B cell (primary cell): ENCODE results near the gene VPS51. TPM values are rescaled to one million over a fixed set of nuclear protein-coding genes. Genes with fewer than 3 reads are reported as not detected.

Experiments used
- ATAC-seq: fragments of 200-7000 bp; cut with Tn5 transposase; one replicate; pipeline ENCODE4 v1.10.0; 2021; ENCODE audit warnings: low read depth, mild to moderate bottlenecking, moderate number of reproducible peaks, moderate library complexity
- CTCF ChIA-PET: fragments of 350-600 bp; sonication (Branson Sonifier 250); formaldehyde crosslinking; loops from one replicate; lab custom pipeline; 2021; ENCODE audit warnings: antibody characterized with exemption, inconsistent platforms; lab: Charles Lee
- POLR2A ChIA-PET: fragments of 350-600 bp; sonication (Branson Sonifier 250); formaldehyde crosslinking; loops from one replicate; lab custom pipeline; 2021; ENCODE audit warnings: antibody characterized with exemption; lab: Charles Lee
- DNase-seq: peaks from one replicate; pipeline ENCODE4 v3.0.0; 2013
- H2AFZ ChIP-seq: 2 replicates; pipeline ENCODE4 v1.6.1; 2012; ENCODE audit warnings: mild to moderate bottlenecking, low read depth, low read length; ENCODE audit not compliant: insufficient read depth, poor library complexity, severe bottlenecking
- H3K27ac ChIP-seq, 2 donors: 1 replicate in 1 of 2; 2 replicates in 1 of 2; pipeline ENCODE4 v1.5.1; 2012 to 2013; ENCODE audit warnings: low read length in 2 of 2, mild to moderate bottlenecking in 2 of 2, moderate library complexity in 1 of 2
- H3K27me3 ChIP-seq, 4 experiments: fragments of 200-600 bp in 1 of 4; sonication (generic) in 1 of 4; replicated peaks in 1 of 4; 1 replicate in 2 of 4; 2 replicates in 2 of 4; pipeline versions ENCODE4 v1.6.1 to v1.7.0; 2013 to 2016; ENCODE audit warnings: low read length in 3 of 4, mild to moderate bottlenecking in 2 of 4, mixed read lengths in 1 of 4, moderate library complexity in 1 of 4; ENCODE audit not compliant: insufficient read depth in 4 of 4, control insufficient read depth in 3 of 4; ENCODE audit errors: control extremely low read depth in 1 of 4
- H3K36me3 ChIP-seq, 2 experiments: replicated peaks in 1 of 2; 1 replicate in 1 of 2; 2 replicates in 1 of 2; pipeline versions ENCODE4 v1.6.1 to v1.7.1; 2013; ENCODE audit warnings: low read length in 1 of 2; ENCODE audit not compliant: insufficient read depth in 2 of 2, control insufficient read depth in 1 of 2; ENCODE audit errors: control extremely low read depth in 1 of 2, extremely low read depth in 1 of 2
- H3K4me1 ChIP-seq, 2 donors: fragments of 200-600 bp in 1 of 2; sonication (generic) in 1 of 2; 1 replicate in 1 of 2; 2 replicates in 1 of 2; pipeline versions ENCODE4 v1.5.1 to v1.6.1; 2013 to 2017; ENCODE audit warnings: low read length in 2 of 2; ENCODE audit not compliant: control insufficient read depth in 2 of 2, insufficient read depth in 2 of 2
- H3K4me2 ChIP-seq: replicated peaks from 2 replicates; pipeline ENCODE3; 2012; ENCODE audit warnings: mild to moderate bottlenecking, low read depth, low read length; ENCODE audit not compliant: poor library complexity, severe bottlenecking
- H3K4me3 ChIP-seq, 5 experiments: fragments of 200-600 bp in 1 of 5; sonication (generic) in 1 of 5; 1 replicate in 3 of 5; 2 replicates in 2 of 5; pipeline versions ENCODE4 v1.5.1 to v1.7.0; 2011 to 2016; ENCODE audit warnings: low read length in 4 of 5, mild to moderate bottlenecking in 4 of 5, low read depth in 2 of 5, control low read depth in 1 of 5, moderate library complexity in 1 of 5; ENCODE audit not compliant: insufficient read depth in 1 of 5; ENCODE audit errors: control extremely low read depth in 1 of 5, extremely low read depth in 1 of 5
- H3K79me2 ChIP-seq: fragments of 200-600 bp; sonication (generic); one replicate; pipeline ENCODE4 v1.6.0; 2016; ENCODE audit warnings: low read length; ENCODE audit not compliant: control insufficient read depth, insufficient read depth
- H3K9ac ChIP-seq: fragments of 200-600 bp; sonication (generic); 2 replicates; pipeline ENCODE4 v1.6.1; 2017; ENCODE audit warnings: mild to moderate bottlenecking, low read length, moderate library complexity
- H3K9me3 ChIP-seq, 3 donors: one replicate each; pipeline versions ENCODE4 v1.6.1 to v1.7.1; 2013; ENCODE audit warnings: low read length in 2 of 3; ENCODE audit not compliant: control insufficient read depth in 2 of 3, insufficient read depth in 1 of 3; ENCODE audit errors: control extremely low read depth in 1 of 3
- H4K20me1 ChIP-seq: 2 replicates; pipeline ENCODE4 v1.6.0; 2012; ENCODE audit warnings: mild to moderate bottlenecking, low read length; ENCODE audit not compliant: insufficient read depth, control insufficient read depth, poor library complexity, severe bottlenecking
- H3K27ac Mint-ChIP-seq: one replicate; pipeline ENCODE4 v1.8.0; 2021; ENCODE audit warnings: mixed read lengths
- H3K27me3 Mint-ChIP-seq: one replicate; pipeline ENCODE4 v1.8.0; 2021; ENCODE audit warnings: mixed read lengths
- H3K4me1 Mint-ChIP-seq: one replicate; pipeline ENCODE4 v1.8.0; 2021; ENCODE audit warnings: mixed read lengths
- H3K4me3 Mint-ChIP-seq: one replicate; pipeline ENCODE4 v1.8.0; 2021; ENCODE audit warnings: mixed read lengths
- H3K9me3 Mint-ChIP-seq: one replicate; pipeline ENCODE4 v1.8.0; 2022; ENCODE audit warnings: mixed read lengths; ENCODE audit not compliant: insufficient read depth
- EZH2 ChIP-seq: IDR thresholded peaks from 2 replicates; pipeline ENCODE4 v1.6.1; 2012; ENCODE audit warnings: borderline replicate concordance, low read depth, mild to moderate bottlenecking, moderate library complexity, low read length; ENCODE audit not compliant: insufficient read depth, poor library complexity, severe bottlenecking
- WGBS: methylation state at CpG from one replicate; pipeline ENCODE4 v1.1.5; 2013; ENCODE audit warnings: missing lambda C conversion rate; ENCODE audit not compliant: insufficient coverage; 5-methylcytosine and 5-hydroxymethylcytosine counted together
- intact Hi-C: fragments of 100-400 bp; cut with micrococcal nuclease; formaldehyde crosslinking; loops from one replicate; pipeline ENCODE4 v1.10.0; 2022
- polyA plus RNA-seq: library from polyadenylated mRNA; depleted of rRNA; stranded (reverse); fragments of >200 nt; gene quantifications from 2 replicates; pipeline ENCODE4 v1.2.3, GENCODE V29; 2012
- total RNA-seq, 2 donors: library from RNA; stranded (reverse); fragments of 120-200 nt in 1 of 2; gene quantifications; 1 replicate in 1 of 2; 2 replicates in 1 of 2; pipeline versions ENCODE4 v1.2.3 to v1.2.4, GENCODE V29; 2013 to 2022
- TF ChIP-seq, protein P1 (sequence below): fragments of 200-600 bp; IDR thresholded peaks from one replicate; pipeline ENCODE4 v1.8.0; 2022; ENCODE audit warnings: antibody characterized with exemption, mild to moderate bottlenecking

Gene VPS51
- total and polyA plus RNA-seq, 2 donors (not counting 1 experiment from before 2014, with no cell fraction given), result 206 to 223 TPM

DNA sequence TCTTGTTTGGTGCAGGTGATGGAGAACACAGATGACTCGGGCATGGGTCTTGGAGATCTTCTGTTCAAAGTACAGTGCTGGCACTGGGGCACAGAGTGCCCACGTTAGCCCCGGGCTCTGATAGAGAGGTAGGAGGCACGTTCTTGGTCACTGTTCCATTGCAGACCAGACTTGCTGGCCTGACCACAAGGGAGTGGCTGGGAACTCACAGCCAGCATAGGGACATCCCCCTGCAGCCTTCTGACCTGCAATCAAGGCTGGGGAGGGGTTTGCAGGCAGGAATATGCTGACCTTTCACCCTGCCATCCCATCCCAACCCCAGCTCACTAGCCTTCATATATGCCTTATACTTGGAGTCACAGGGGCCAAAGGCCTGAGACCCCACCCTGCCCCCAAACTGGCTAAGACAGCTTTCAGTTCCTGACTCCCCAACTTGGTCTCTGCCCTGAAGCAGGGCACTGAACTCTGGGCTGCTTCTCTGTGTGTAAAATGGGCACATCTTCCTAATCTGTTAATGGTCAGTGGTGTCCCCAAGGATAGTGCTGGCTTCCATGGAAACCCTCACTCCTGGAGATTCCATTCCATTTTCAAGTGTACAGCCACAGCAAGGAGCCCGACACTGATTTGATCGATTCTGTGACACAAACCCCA, 30.7 kb downstream of the VPS51 start:
- ATAC-seq, result no peak
- intact Hi-C loops, result no loop called here
- Histone ChIP-seq H3K27ac (peak overlapping the region in 1 of 2 donors; percentile 7), H3K27me3 (no peaks in the 10 kb centered on the region), H3K36me3 (peaks cover 3 to 77% of the 10 kb centered on the region in 2 experiments), H3K4me1 (peaks cover 34 to 53% of the 10 kb centered on the region in 2 donors), H3K4me3 (no peak overlapping the region), H4K20me1 (peaks cover 70% of the 10 kb centered on the region), H3K4me2 (no peak overlapping the region), H3K9ac (no peak overlapping the region), H2AFZ (no peak overlapping the region), H3K79me2 (peaks cover 77% of the 10 kb centered on the region), H3K9me3 (no peaks in the 10 kb centered on the region)
- Mint-ChIP-seq H3K9me3 (no peaks in the 10 kb centered on the region), H3K4me3 (no peak overlapping the region), H3K27me3 (no peaks in the 10 kb centered on the region), H3K4me1 (peaks cover 47% of the 10 kb centered on the region), H3K27ac (peak overlapping the region; percentile 15)
- ChIA-PET CTCF (interaction anchor here (4.4 kb wide), 1 partner anchor 15 kb away, joined by 20 read pairs; the partner anchor contains the start of gene TM7SF2), POLR2A (interaction anchor here (0.5 kb wide), 1 partner anchor 19 kb away, joined by 3 read pairs; no protein-coding TSS in a partner anchor)
- TF ChIP-seq, protein P1, sequence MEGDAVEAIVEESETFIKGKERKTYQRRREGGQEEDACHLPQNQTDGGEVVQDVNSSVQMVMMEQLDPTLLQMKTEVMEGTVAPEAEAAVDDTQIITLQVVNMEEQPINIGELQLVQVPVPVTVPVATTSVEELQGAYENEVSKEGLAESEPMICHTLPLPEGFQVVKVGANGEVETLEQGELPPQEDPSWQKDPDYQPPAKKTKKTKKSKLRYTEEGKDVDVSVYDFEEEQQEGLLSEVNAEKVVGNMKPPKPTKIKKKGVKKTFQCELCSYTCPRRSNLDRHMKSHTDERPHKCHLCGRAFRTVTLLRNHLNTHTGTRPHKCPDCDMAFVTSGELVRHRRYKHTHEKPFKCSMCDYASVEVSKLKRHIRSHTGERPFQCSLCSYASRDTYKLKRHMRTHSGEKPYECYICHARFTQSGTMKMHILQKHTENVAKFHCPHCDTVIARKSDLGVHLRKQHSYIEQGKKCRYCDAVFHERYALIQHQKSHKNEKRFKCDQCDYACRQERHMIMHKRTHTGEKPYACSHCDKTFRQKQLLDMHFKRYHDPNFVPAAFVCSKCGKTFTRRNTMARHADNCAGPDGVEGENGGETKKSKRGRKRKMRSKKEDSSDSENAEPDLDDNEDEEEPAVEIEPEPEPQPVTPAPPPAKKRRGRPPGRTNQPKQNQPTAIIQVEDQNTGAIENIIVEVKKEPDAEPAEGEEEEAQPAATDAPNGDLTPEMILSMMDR, result no peak
- no peak for TF ChIP-seq EZH2
- WGBS, result 74% methylated on average over 4 of the region's 6 CpGs
- peak; percentile 8 for DNase-seq
